ENCODE measurements around the gene PTPRM.
A peak's percentile ranks its signal among the peaks of the same experiment; 100 is the strongest.

Gene PTPRM

GRCh38 chr18:8081267-8081666, 514.2 kb downstream of the PTPRM start:
- peaks cover 22% of the 10 kb centered on the region for H3K27me3 ChIP-seq (ENCODE audit: control insufficient read depth, insufficient read depth, low read length)
- no peak overlapping the region for H3K4me3 ChIP-seq (ENCODE audit: low read depth, low read length)
- H3K4me1 ChIP-seq (ENCODE audit: control insufficient read depth, insufficient read depth, low read length), result peaks cover 29% of the 10 kb centered on the region
- no peaks in the 10 kb centered on the region for H3K36me3 ChIP-seq (ENCODE audit: control insufficient read depth, insufficient read depth, low read length)
- no peak overlapping the region for H3K27ac ChIP-seq (ENCODE audit: low read depth, low read length)
- no peaks in the 10 kb centered on the region for H3K9me3 ChIP-seq (ENCODE audit: control insufficient read depth, insufficient read depth, low read length)
- H3K9ac ChIP-seq (ENCODE audit: low read depth, low read length), result no peak overlapping the region

GRCh38 chr18:8081872-8082553, 514.9 kb downstream of the PTPRM start:
- H3K27me3 ChIP-seq (ENCODE audit: control insufficient read depth, insufficient read depth, low read length), result peaks cover 22% of the 10 kb centered on the region
- no peak overlapping the region for H3K27ac ChIP-seq (ENCODE audit: low read depth, low read length)
- H3K9me3 ChIP-seq (ENCODE audit: control insufficient read depth, insufficient read depth, low read length), result no peaks in the 10 kb centered on the region
- no peak overlapping the region for H3K4me3 ChIP-seq (ENCODE audit: low read depth, low read length)
- peaks cover 29% of the 10 kb centered on the region for H3K4me1 ChIP-seq (ENCODE audit: control insufficient read depth, insufficient read depth, low read length)
- H3K36me3 ChIP-seq (ENCODE audit: control insufficient read depth, insufficient read depth, low read length), result no peaks in the 10 kb centered on the region
- no peak overlapping the region for H3K9ac ChIP-seq (ENCODE audit: low read depth, low read length)

- H3K27me3 ChIP-seq (ENCODE audit: control insufficient read depth, insufficient read depth, low read length), result peaks cover 22% of the 10 kb centered on the region
- no peaks in the 10 kb centered on the region for H3K36me3 ChIP-seq (ENCODE audit: control insufficient read depth, insufficient read depth, low read length)
- no peak overlapping the region for H3K27ac ChIP-seq (ENCODE audit: low read depth, low read length)
- peak overlapping the region; percentile 30; the same call in 1 of the 2 replicates for H3K4me3 ChIP-seq (ENCODE audit: low read depth, low read length)
- H3K9me3 ChIP-seq (ENCODE audit: control insufficient read depth, insufficient read depth, low read length), result no peaks in the 10 kb centered on the region
- H3K4me1 ChIP-seq (ENCODE audit: control insufficient read depth, insufficient read depth, low read length), result peaks cover 36% of the 10 kb centered on the region
- H3K9ac ChIP-seq (ENCODE audit: low read depth, low read length), result no peak overlapping the region
Observed at GRCh38 chr18:8084160-8084559, 517.0 kb downstream of the PTPRM start.

GRCh38 chr18:8088626-8089025, 521.5 kb downstream of the PTPRM start:
- Histone ChIP-seq H3K9me3 (ENCODE audit: control insufficient read depth, insufficient read depth, low read length) (no peaks in the 10 kb centered on the region), H3K27me3 (ENCODE audit: control insufficient read depth, insufficient read depth, low read length) (peaks cover 14% of the 10 kb centered on the region), H3K4me3 (ENCODE audit: low read depth, low read length) (no peak overlapping the region), H3K27ac (ENCODE audit: low read depth, low read length) (no peak overlapping the region), H3K9ac (ENCODE audit: low read depth, low read length) (no peak overlapping the region), H3K4me1 (ENCODE audit: control insufficient read depth, insufficient read depth, low read length) (peaks cover 28% of the 10 kb centered on the region), H3K36me3 (ENCODE audit: control insufficient read depth, insufficient read depth, low read length) (no peaks in the 10 kb centered on the region)

- 0 out of 2 replicates have a peak, but pooled peaks cover under 1% of the 10 kb centered on the region for H3K27me3 ChIP-seq (ENCODE audit: control insufficient read depth, insufficient read depth, low read length)
- H3K9me3 ChIP-seq (ENCODE audit: control insufficient read depth, insufficient read depth, low read length), result no peaks in the 10 kb centered on the region
- no peak overlapping the region for H3K9ac ChIP-seq (ENCODE audit: low read depth, low read length)
- no peaks in the 10 kb centered on the region for H3K36me3 ChIP-seq (ENCODE audit: control insufficient read depth, insufficient read depth, low read length)
- H3K4me1 ChIP-seq (ENCODE audit: control insufficient read depth, insufficient read depth, low read length), result peaks cover 8% of the 10 kb centered on the region; the same call in 1 of the 2 replicates
- no peak overlapping the region for H3K4me3 ChIP-seq (ENCODE audit: low read depth, low read length)
- H3K27ac ChIP-seq (ENCODE audit: low read depth, low read length), result no peak overlapping the region
Observed at GRCh38 chr18:8091035-8091434, 523.9 kb downstream of the PTPRM start.

- no peaks in the 10 kb centered on the region for H3K36me3 ChIP-seq (ENCODE audit: control insufficient read depth, insufficient read depth, low read length)
- no peak overlapping the region for H3K27ac ChIP-seq (ENCODE audit: low read depth, low read length)
Observed at GRCh38 chr18:8095947-8096570, 528.9 kb downstream of the PTPRM start.

GRCh38 chr18:8097399-8097798, 530.3 kb downstream of the PTPRM start:
- Histone ChIP-seq H3K4me3 (ENCODE audit: low read depth, low read length) (no peak overlapping the region), H3K36me3 (ENCODE audit: control insufficient read depth, insufficient read depth, low read length) (no peaks in the 10 kb centered on the region), H3K4me1 (ENCODE audit: control insufficient read depth, insufficient read depth, low read length) (no peaks in the 10 kb centered on the region), H3K27ac (ENCODE audit: low read depth, low read length) (no peak overlapping the region), H3K27me3 (ENCODE audit: control insufficient read depth, insufficient read depth, low read length) (no peaks in the 10 kb centered on the region), H3K9ac (ENCODE audit: low read depth, low read length) (no peak overlapping the region), H3K9me3 (ENCODE audit: control insufficient read depth, insufficient read depth, low read length) (no peaks in the 10 kb centered on the region)

More at GRCh38 chr18:8095947-8096570, 528.9 kb downstream of the PTPRM start:
- H3K27me3 ChIP-seq (ENCODE audit: control insufficient read depth, insufficient read depth, low read length), result no peaks in the 10 kb centered on the region
- H3K4me1 ChIP-seq (ENCODE audit: control insufficient read depth, insufficient read depth, low read length), result no peaks in the 10 kb centered on the region
- no peak overlapping the region for H3K4me3 ChIP-seq (ENCODE audit: low read depth, low read length)
- no peak overlapping the region for H3K9ac ChIP-seq (ENCODE audit: low read depth, low read length)
- no peaks in the 10 kb centered on the region for H3K9me3 ChIP-seq (ENCODE audit: control insufficient read depth, insufficient read depth, low read length)

GRCh38 chr18:8097927-8098326, 530.8 kb downstream of the PTPRM start:
- H3K27me3 ChIP-seq (ENCODE audit: control insufficient read depth, insufficient read depth, low read length), result no peaks in the 10 kb centered on the region
- H3K4me3 ChIP-seq (ENCODE audit: low read depth, low read length), result no peak overlapping the region
- no peaks in the 10 kb centered on the region for H3K36me3 ChIP-seq (ENCODE audit: control insufficient read depth, insufficient read depth, low read length)
- H3K27ac ChIP-seq (ENCODE audit: low read depth, low read length), result no peak overlapping the region
- no peaks in the 10 kb centered on the region for H3K4me1 ChIP-seq (ENCODE audit: control insufficient read depth, insufficient read depth, low read length)
- no peak overlapping the region for H3K9ac ChIP-seq (ENCODE audit: low read depth, low read length)
- H3K9me3 ChIP-seq (ENCODE audit: control insufficient read depth, insufficient read depth, low read length), result 0 out of 2 replicates have a peak, but pooled peaks cover 3% of the 10 kb centered on the region

- Histone ChIP-seq H3K27me3 (ENCODE audit: control insufficient read depth, insufficient read depth, low read length) (no peaks in the 10 kb centered on the region), H3K27ac (ENCODE audit: low read depth, low read length) (no peak overlapping the region), H3K9ac (ENCODE audit: low read depth, low read length) (no peak overlapping the region), H3K36me3 (ENCODE audit: control insufficient read depth, insufficient read depth, low read length) (no peaks in the 10 kb centered on the region), H3K4me1 (ENCODE audit: control insufficient read depth, insufficient read depth, low read length) (0 out of 2 replicates have a peak, but pooled peaks cover 4% of the 10 kb centered on the region), H3K4me3 (ENCODE audit: low read depth, low read length) (no peak overlapping the region), H3K9me3 (ENCODE audit: control insufficient read depth, insufficient read depth, low read length) (0 out of 2 replicates have a peak, but pooled peaks cover 3% of the 10 kb centered on the region)
Observed at GRCh38 chr18:8106603-8107002, 539.5 kb downstream of the PTPRM start.

- Histone ChIP-seq H3K9me3 (ENCODE audit: control insufficient read depth, insufficient read depth, low read length) (0 out of 2 replicates have a peak, but pooled peaks cover 3% of the 10 kb centered on the region), H3K9ac (ENCODE audit: low read depth, low read length) (no peak overlapping the region), H3K4me3 (ENCODE audit: low read depth, low read length) (no peak overlapping the region), H3K4me1 (ENCODE audit: control insufficient read depth, insufficient read depth, low read length) (0 out of 2 replicates have a peak, but pooled peaks cover 4% of the 10 kb centered on the region), H3K27me3 (ENCODE audit: control insufficient read depth, insufficient read depth, low read length) (no peaks in the 10 kb centered on the region), H3K36me3 (ENCODE audit: control insufficient read depth, insufficient read depth, low read length) (no peaks in the 10 kb centered on the region), H3K27ac (ENCODE audit: low read depth, low read length) (no peak overlapping the region)
Observed at GRCh38 chr18:8107426-8107825, 540.3 kb downstream of the PTPRM start.

GRCh38 chr18:8114480-8114879, 547.4 kb downstream of the PTPRM start:
- Histone ChIP-seq H3K4me3 (ENCODE audit: low read depth, low read length) (no peak overlapping the region), H3K9me3 (ENCODE audit: control insufficient read depth, insufficient read depth, low read length) (no peaks in the 10 kb centered on the region), H3K36me3 (ENCODE audit: control insufficient read depth, insufficient read depth, low read length) (no peaks in the 10 kb centered on the region), H3K9ac (ENCODE audit: low read depth, low read length) (no peak overlapping the region), H3K27ac (ENCODE audit: low read depth, low read length) (no peak overlapping the region), H3K4me1 (ENCODE audit: control insufficient read depth, insufficient read depth, low read length) (no peaks in the 10 kb centered on the region), H3K27me3 (ENCODE audit: control insufficient read depth, insufficient read depth, low read length) (no peaks in the 10 kb centered on the region)

Data from HUES48 (cell line).